ENCODE measurements around the gene ZMIZ1.

ZMIZ1 gene

DNA sequence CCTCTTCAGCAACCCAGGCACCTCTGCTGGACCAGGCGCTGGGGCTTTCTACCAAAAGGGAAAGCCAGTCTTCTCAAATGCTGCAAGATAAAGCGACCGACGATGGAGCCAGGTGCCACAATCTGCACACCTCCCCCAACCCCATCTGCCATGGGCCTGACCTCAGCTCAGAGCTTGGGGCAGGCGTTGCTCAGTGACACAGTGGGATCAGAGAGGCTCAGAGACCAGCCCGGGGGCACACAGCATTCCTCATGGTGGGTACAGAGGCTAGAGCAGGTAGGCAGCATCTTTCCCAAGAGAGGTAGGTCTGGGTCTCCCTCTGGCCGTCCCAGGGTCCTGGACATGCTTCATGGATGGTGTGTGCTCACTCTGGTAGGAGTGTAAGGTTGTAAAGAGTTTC is 56.3 kb downstream of the ZMIZ1 start:
- DNase-seq = no peak

- no peak for DNase-seq
These were observed 57.8 kb downstream of the ZMIZ1 start for GRCh38 chr10:79126351-79127080.

GRCh38 chr10:79127151-79127961 is 58.6 kb downstream of the ZMIZ1 start:
- DNase-seq = no peak

DNA sequence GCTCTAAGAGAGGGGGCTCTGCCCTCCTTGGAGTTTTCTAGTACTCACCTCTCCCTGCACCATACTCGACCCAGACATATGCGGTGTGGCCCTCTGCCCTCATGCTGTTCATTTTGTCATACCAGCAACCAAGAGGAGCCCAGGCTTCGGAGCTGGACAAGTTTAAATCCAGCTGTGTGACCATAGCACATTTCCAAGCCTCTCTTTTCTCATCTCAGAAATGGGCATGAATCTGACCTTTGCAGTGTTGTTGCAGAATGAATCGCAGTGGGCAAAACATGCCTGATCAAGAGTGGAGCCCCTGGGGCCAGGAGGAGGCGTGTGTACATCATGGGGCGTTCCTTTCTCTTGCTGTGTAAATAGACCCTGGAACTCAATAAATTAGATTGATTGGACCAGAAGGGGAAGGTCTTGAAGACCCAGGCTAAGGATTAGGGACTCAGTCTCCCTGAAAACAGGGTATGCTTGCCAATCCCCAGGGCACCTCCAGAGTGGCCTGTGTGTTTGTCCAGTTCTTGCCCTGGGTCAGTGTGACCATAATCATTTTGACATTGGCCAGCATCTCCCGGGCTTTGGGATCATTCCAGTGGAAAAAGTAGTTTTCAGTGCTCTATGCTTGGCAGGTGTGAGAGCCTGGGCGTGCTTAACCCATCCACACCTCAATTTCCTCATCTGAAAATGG is 59.6 kb downstream of the ZMIZ1 start:
- DNase-seq = no peak

DNA sequence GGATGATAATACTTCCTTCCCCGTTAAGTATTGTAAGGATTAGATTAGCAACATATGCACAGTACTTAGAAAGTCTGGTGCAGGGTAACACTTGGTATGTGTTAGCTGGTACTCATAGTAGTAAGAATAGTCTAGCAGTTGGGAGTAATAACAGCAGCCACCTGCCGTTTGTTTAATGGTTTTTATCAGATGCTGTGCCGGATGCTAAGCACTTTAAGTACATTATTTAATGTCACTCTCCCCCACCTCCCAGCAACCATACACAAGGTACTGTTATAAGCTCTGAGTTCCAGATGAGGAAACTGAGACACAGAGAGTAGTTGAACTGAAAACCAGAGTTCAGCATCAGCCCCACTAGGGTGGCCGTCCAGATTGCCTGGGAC is 60.1 kb downstream of the ZMIZ1 start:
- DNase-seq = no peak

DNA sequence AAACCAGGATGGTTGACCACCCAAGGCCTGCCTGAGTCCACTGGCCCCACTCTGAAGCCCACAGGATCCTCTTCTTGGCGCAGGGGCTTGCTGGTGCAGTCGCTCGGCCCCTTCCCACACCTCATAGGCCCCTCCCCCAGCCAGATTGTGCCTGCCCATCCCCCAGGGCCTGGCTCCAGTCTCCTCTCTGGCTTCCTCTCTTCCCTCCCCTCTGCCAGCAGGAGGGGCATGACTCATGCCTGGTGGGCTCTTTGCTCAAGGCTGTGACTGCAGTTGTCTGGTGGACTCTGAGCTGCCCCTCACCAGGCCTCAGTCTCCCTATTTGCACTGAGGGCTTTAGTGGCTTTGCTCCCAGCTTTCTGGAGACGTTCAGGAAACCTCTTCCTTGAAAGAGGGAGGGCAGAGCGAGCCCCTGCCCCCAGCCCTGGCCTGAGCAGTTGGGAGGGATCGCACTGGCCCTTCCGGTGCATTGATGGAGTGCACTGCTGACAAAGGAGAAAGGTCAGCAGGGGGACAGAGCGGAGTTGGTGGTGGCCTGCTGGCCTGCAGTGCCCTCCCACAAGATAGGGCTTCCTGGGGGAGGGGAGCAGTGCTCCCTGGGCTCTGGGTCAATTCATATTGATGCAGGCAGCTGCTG is 60.7 kb downstream of the ZMIZ1 start:
- no peak for DNase-seq

- DNase-seq = no peak
These were observed 61.5 kb downstream of the ZMIZ1 start for GRCh38 chr10:79130255-79130654.

GRCh38 chr10:79130846-79131245 is 62.1 kb downstream of the ZMIZ1 start:
- DNase-seq = no peak

DNA sequence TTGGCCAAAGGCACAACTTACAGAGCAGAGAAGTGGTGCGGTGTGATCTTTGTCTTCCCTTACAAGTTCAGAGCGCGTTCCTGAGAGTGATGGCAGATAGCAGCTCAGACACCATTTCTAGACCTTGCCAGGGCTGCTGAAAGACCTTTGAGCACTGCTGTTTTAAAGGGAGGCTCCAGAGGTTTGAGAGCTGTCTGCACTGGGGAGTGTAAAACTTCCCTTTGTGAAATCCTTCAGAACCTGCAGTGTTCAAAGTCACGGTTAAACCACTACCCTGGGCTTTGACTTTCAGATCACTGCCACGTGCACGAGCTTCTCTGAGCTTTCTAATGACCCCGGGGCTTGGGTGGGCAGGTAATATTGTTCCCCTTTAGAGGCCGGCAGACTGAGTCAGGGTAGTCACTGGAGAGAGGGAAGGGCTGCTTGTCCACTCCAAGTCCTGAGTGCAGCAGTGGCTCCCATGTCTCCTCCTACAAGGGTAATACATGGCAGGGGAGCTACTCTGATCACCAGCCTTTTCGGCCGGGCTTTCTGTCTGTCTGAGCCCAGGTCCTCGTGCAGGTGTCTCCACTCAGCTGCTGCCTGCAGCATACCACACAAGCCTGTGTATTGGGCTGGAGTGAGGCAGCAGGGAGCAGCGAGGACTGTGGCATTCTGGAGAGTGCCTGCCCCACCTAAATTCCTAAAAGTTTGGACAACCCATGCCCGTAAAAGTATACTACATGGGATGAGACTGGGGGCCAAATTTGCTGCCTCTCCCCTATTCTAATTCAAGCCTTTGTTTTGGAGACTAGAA is 63.3 kb downstream of the ZMIZ1 start:
- DNase-seq = no peak

- DNase-seq = peak; percentile 79
These were observed 64.1 kb downstream of the ZMIZ1 start for GRCh38 chr10:79132681-79133381.

DNA sequence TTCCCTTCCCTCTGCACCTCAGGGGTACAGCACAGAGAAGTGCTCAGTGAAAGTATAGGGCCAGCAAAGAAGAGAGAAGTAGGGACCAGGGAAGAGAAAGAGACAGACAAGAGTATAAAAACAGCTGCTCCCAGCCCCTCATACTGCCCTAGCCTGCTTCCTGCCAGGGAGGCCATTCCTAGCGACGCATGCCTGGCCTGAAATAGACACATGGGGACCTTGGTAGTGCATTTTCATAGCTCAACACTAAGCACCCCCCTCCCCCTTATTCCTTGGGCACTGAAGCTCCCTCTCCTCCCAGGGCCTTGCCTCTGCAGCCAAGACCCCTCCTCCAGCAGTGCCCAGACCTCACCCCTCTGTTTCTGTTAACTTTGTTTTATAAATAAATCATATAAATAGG is 64.7 kb downstream of the ZMIZ1 start:
- DNase-seq = no peak

GRCh38 chr10:79135790-79136189 is 67.0 kb downstream of the ZMIZ1 start:
- no peak for DNase-seq

- DNase-seq = peak; percentile 20
These were observed 67.7 kb downstream of the ZMIZ1 start for GRCh38 chr10:79136236-79137005.

- DNase-seq = no peak
These were observed 68.6 kb downstream of the ZMIZ1 start for GRCh38 chr10:79137300-79137756.

DNA sequence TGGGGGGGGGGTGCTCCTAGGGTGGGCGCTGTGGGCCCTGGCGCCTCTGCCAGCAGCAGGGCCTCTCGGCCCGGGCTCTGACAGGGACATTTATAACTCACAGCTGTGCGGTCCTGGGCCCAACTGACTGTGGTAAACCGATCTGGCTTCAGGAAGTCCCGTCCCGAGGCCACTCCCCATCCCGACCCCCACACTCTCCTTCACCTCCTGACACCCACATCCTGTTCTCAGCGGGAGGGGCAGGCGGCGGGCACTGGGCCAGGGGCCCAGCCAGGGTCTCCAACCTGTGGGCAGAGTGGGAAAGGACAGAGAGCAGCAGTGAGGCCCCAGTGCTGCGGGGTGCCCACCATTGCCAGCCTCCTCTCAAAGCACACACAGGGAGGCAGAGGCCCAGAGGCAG is 69.1 kb downstream of the ZMIZ1 start:
- peak; percentile 86 for DNase-seq

- no peak for DNase-seq
These were observed 69.8 kb downstream of the ZMIZ1 start for GRCh38 chr10:79138449-79139123.

DNA sequence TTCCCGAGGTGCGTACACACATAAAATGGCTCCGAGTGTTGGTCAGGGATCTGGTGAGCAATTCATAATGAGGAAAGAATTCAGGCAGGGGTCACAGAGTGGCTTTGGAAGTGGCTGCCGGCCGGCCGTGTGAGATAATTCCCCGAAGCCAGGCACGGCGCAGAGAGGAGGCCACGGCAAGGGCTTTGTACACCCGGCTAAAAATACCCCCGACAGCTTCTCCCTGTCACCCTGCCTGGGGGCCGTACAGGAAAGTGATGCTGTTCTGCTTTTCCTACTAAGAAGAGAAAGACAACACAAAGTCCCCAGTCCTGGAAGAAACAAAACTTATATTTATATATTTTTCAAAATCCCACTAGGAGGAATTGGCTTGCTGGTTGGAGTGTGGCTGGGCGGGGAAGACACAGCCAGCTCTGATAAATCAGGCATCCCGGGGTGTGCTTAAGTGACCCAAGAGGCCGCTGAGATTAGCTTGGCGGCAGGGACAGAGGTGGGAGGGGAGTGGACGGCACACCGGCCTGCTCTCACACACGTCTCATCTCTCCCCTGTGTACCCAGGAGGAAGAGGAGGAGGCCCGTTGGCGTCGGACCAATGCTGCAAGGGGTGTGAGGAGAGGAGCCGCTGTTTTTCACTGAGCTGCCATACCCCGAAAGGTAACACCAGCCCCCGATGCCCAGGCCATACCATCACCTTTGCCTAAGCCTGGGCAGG is 70.5 kb downstream of the ZMIZ1 start:
- peak; percentile 10 for DNase-seq

- no peak for DNase-seq
These were observed 71.5 kb downstream of the ZMIZ1 start for GRCh38 chr10:79140085-79140793.

- no peak for DNase-seq
These were observed 72.1 kb downstream of the ZMIZ1 start for GRCh38 chr10:79140855-79141254.
